ENCODE data around the gene DNAH10. TPM values are rescaled to one million over a fixed set of nuclear protein-coding genes. Genes with fewer than 3 reads are reported as not detected.

Gene DNAH10
- total RNA-seq, 1 experiment from 2014 or later = 0.30 TPM

DNA sequence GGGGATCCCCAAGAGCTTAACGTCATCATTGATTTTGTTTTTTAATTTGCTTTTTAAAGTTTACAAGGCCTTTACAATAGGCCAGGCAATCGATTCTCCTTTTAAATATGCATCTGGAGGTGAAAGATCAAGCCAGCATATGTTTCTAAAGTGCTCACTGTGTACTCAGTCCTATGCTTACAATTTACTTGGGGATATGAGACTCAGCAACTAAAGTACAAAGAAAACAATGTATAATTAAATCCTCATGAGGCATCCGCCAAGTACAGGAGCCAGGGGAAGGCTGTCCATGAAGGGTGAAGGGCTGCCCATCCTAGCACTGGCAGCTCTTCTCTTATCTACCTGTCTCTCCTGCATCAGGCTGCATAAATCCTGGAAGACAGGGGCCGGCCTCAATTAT, 198.8 kb downstream of the DNAH10 start:
- Histone ChIP-seq H3K4me3 (ENCODE audit: low read length) (no peak overlapping the region), H2AFZ (ENCODE audit: low read length) (no peak overlapping the region), H3K9me2 (replicated peaks; ENCODE audit: insufficient read depth, low read length) (no peaks in the 10 kb centered on the region), H3K4me1 (ENCODE audit: low read length) (no peaks in the 10 kb centered on the region), H3K27ac (ENCODE audit: low read length) (no peak overlapping the region), H3K36me3 (ENCODE audit: insufficient read depth, low read length) (no peaks in the 10 kb centered on the region), H3K4me2 (ENCODE audit: low read depth, low read length, poor library complexity, severe bottlenecking) (no peak overlapping the region), H3K9ac (ENCODE audit: low read length) (no peak overlapping the region), H4K20me1 (ENCODE audit: insufficient read depth, low read depth, low read length) (0 out of 2 replicates have a peak, but pooled peaks cover 2% of the 10 kb centered on the region), H3K79me2 (ENCODE audit: low read length) (no peaks in the 10 kb centered on the region), H3K27me3 (ENCODE audit: low read length) (no peaks in the 10 kb centered on the region), H3K9me3 (ENCODE audit: low read length) (no peaks in the 10 kb centered on the region)
- DNase-seq = no peak

DNA sequence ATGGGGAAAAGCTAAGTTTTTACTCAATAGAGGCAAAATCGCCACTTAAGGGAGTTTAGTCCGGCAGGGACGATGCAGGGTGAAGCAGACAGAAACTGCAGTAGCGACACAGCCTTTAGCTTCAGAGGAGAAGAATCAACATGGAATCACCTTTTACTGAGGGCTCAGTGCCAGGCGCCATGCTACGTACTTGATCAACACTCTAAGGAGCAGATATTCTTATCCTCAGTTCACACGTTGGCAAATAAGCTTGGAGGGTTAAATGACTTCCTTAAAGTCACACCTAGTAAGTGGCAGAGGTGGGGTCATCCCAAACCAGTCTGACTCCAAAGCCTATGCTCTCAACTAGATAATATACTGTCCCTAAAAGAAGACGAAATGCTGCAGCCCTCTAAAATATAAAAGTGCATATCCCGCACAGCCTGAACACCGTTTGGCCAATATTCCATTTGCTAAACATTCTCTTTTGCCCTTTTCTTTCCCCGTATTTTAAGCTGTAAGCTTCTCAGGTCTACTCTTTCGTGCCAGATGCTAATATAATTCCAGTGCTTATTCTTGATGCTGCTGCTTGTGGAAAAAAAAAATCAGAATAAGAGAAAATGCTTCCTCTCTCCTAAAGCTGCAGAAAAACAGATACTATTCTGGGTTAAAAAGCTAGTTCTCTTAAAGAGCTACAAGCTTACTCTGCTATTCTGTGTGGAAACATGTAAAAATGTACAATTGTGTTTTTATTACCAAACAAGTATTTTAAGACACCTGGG, 199.7 kb downstream of the DNAH10 start:
- no peak overlapping the region for H2AFZ ChIP-seq (ENCODE audit: low read length)
- H4K20me1 ChIP-seq (ENCODE audit: insufficient read depth, low read depth, low read length) = 0 out of 2 replicates have a peak, but pooled peaks cover 4% of the 10 kb centered on the region
- no peak overlapping the region for H3K4me3 ChIP-seq (ENCODE audit: low read length)
- H3K79me2 ChIP-seq (ENCODE audit: low read length) = no peaks in the 10 kb centered on the region
- DNase-seq = no peak
- no peak overlapping the region for H3K4me2 ChIP-seq (ENCODE audit: low read depth, low read length, poor library complexity, severe bottlenecking)
- H3K9me2 ChIP-seq (replicated peaks; ENCODE audit: insufficient read depth, low read length) = no peaks in the 10 kb centered on the region
- no peak overlapping the region for H3K27ac ChIP-seq (ENCODE audit: low read length)
- no peaks in the 10 kb centered on the region for H3K27me3 ChIP-seq (ENCODE audit: low read length)
- no peaks in the 10 kb centered on the region for H3K36me3 ChIP-seq (ENCODE audit: insufficient read depth, low read length)
- no peaks in the 10 kb centered on the region for H3K9me3 ChIP-seq (ENCODE audit: low read length)
- H3K9ac ChIP-seq (ENCODE audit: low read length) = no peak overlapping the region
- no peaks in the 10 kb centered on the region for H3K4me1 ChIP-seq (ENCODE audit: low read length)

DNA sequence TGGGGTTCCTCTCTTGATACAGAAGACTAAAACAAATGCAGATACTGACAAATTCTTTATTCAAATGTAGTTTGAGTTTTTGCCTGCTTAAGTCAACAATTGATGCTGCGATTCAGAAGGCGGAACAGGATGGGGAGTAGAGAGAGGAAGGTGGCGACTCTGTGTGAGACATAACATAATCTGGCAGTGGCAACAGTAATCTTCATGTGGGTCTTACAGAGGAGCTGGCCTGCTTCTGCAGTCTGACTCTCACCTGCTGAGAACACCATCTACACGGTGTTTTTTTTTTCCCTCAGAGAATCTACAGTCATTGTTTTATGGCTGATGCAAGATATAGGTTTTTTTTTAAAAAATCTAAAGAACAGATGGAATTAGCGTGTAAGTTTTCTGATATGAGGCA, 200.4 kb downstream of the DNAH10 start:
- no peak overlapping the region for H3K4me3 ChIP-seq (ENCODE audit: low read length)
- DNase-seq = no peak
- H2AFZ ChIP-seq (ENCODE audit: low read length) = no peak overlapping the region
- H3K9me3 ChIP-seq (ENCODE audit: low read length) = no peaks in the 10 kb centered on the region
- H3K27me3 ChIP-seq (ENCODE audit: low read length) = no peaks in the 10 kb centered on the region
- no peaks in the 10 kb centered on the region for H3K4me1 ChIP-seq (ENCODE audit: low read length)
- no peaks in the 10 kb centered on the region for H3K9me2 ChIP-seq (replicated peaks; ENCODE audit: insufficient read depth, low read length)
- H3K79me2 ChIP-seq (ENCODE audit: low read length) = no peaks in the 10 kb centered on the region
- no peak overlapping the region for H3K4me2 ChIP-seq (ENCODE audit: low read depth, low read length, poor library complexity, severe bottlenecking)
- no peak overlapping the region for H3K9ac ChIP-seq (ENCODE audit: low read length)
- H4K20me1 ChIP-seq (ENCODE audit: insufficient read depth, low read depth, low read length) = 0 out of 2 replicates have a peak, but pooled peaks cover 4% of the 10 kb centered on the region
- no peak overlapping the region for H3K27ac ChIP-seq (ENCODE audit: low read length)
- no peaks in the 10 kb centered on the region for H3K36me3 ChIP-seq (ENCODE audit: insufficient read depth, low read length)

DNA sequence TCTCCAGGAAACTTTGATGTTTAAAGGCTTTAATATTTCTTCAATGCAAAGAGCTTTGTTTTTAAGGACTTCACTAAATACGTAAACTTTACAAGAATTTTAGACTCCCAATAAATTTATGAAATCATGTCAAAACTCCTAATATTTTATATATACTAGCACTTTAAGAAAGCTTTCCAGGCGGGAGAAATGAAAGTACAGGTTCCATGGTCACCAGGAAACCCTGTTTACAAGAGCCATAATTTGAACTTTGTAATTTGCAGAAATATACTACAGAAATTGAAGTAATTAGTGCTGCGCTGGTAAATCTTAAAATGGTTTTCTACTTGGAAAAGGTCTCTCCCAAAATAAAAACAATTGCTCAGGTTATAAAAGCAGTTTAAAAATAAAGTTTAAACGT, 201.7 kb downstream of the DNAH10 start:
- no peak for DNase-seq
- H4K20me1 ChIP-seq (ENCODE audit: insufficient read depth, low read depth, low read length) = 0 out of 2 replicates have a peak, but pooled peaks cover 4% of the 10 kb centered on the region
- no peak overlapping the region for H2AFZ ChIP-seq (ENCODE audit: low read length)
- no peaks in the 10 kb centered on the region for H3K9me3 ChIP-seq (ENCODE audit: low read length)
- no peak overlapping the region for H3K4me2 ChIP-seq (ENCODE audit: low read depth, low read length, poor library complexity, severe bottlenecking)
- no peak overlapping the region for H3K4me3 ChIP-seq (ENCODE audit: low read length)
- H3K36me3 ChIP-seq (ENCODE audit: insufficient read depth, low read length) = no peaks in the 10 kb centered on the region
- no peaks in the 10 kb centered on the region for H3K27me3 ChIP-seq (ENCODE audit: low read length)
- H3K9ac ChIP-seq (ENCODE audit: low read length) = no peak overlapping the region
- H3K27ac ChIP-seq (ENCODE audit: low read length) = no peak overlapping the region
- H3K9me2 ChIP-seq (replicated peaks; ENCODE audit: insufficient read depth, low read length) = no peaks in the 10 kb centered on the region
- no peaks in the 10 kb centered on the region for H3K4me1 ChIP-seq (ENCODE audit: low read length)
- no peaks in the 10 kb centered on the region for H3K79me2 ChIP-seq (ENCODE audit: low read length)

DNA sequence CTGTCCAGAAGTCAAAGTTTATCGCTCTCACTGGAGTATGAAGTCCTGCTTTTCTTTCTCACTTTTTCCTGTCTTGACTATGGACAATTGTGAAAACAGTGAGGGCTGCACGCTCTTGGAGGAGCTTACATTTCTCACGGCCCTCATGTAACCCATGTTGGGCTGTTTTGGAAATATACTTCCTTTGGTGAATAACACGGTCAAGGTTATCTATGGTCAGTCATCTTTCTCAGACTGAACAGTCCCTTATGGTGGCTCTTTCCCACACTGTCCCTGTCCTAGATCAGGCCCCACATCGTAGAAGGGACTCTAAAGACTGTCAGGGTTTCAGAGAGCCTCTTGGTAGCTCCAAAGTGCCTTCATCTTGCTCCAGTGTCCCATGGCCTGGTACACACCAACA, 203.3 kb downstream of the DNAH10 start:
- H3K79me2 ChIP-seq (ENCODE audit: low read length) = no peaks in the 10 kb centered on the region
- H4K20me1 ChIP-seq (ENCODE audit: insufficient read depth, low read depth, low read length) = 0 out of 2 replicates have a peak, but pooled peaks cover 4% of the 10 kb centered on the region
- no peak overlapping the region for H3K4me2 ChIP-seq (ENCODE audit: low read depth, low read length, poor library complexity, severe bottlenecking)
- H3K4me1 ChIP-seq (ENCODE audit: low read length) = no peaks in the 10 kb centered on the region
- no peaks in the 10 kb centered on the region for H3K36me3 ChIP-seq (ENCODE audit: insufficient read depth, low read length)
- H3K9me2 ChIP-seq (replicated peaks; ENCODE audit: insufficient read depth, low read length) = no peaks in the 10 kb centered on the region
- H2AFZ ChIP-seq (ENCODE audit: low read length) = no peak overlapping the region
- H3K9ac ChIP-seq (ENCODE audit: low read length) = no peak overlapping the region
- DNase-seq = no peak
- H3K4me3 ChIP-seq (ENCODE audit: low read length) = no peak overlapping the region
- no peak overlapping the region for H3K27ac ChIP-seq (ENCODE audit: low read length)
- no peaks in the 10 kb centered on the region for H3K9me3 ChIP-seq (ENCODE audit: low read length)
- H3K27me3 ChIP-seq (ENCODE audit: low read length) = no peaks in the 10 kb centered on the region

DNA sequence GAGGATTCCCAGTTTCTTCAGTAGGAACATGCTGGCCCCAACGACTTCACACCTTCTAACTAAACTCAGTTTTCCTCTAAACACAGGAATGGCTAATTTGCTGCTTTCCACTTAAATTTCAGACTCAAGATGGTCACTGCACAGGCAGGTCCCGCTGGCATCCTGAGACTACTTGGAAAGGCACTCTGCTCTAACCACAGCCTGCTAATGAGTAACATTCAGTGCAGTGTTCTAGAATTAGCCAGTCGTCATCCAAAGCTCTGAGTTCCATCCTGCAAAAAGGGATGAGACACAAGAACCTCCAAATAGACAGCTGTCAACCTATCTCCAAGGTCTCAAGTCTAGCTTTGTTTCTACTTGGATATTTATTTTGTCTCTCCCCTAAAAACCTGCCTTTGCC, 204.5 kb downstream of the DNAH10 start:
- no peak overlapping the region for H3K27ac ChIP-seq (ENCODE audit: low read length)
- H3K79me2 ChIP-seq (ENCODE audit: low read length) = no peaks in the 10 kb centered on the region
- H3K4me2 ChIP-seq (ENCODE audit: low read depth, low read length, poor library complexity, severe bottlenecking) = no peak overlapping the region
- H3K9me2 ChIP-seq (replicated peaks; ENCODE audit: insufficient read depth, low read length) = no peaks in the 10 kb centered on the region
- H3K9me3 ChIP-seq (ENCODE audit: low read length) = no peaks in the 10 kb centered on the region
- no peak overlapping the region for H2AFZ ChIP-seq (ENCODE audit: low read length)
- no peak for DNase-seq
- H3K4me1 ChIP-seq (ENCODE audit: low read length) = peaks cover 2% of the 10 kb centered on the region
- H4K20me1 ChIP-seq (ENCODE audit: insufficient read depth, low read depth, low read length) = 0 out of 2 replicates have a peak, but pooled peaks cover 4% of the 10 kb centered on the region
- H3K4me3 ChIP-seq (ENCODE audit: low read length) = no peak overlapping the region
- H3K36me3 ChIP-seq (ENCODE audit: insufficient read depth, low read length) = no peaks in the 10 kb centered on the region
- no peak overlapping the region for H3K9ac ChIP-seq (ENCODE audit: low read length)
- H3K27me3 ChIP-seq (ENCODE audit: low read length) = no peaks in the 10 kb centered on the region

DNA sequence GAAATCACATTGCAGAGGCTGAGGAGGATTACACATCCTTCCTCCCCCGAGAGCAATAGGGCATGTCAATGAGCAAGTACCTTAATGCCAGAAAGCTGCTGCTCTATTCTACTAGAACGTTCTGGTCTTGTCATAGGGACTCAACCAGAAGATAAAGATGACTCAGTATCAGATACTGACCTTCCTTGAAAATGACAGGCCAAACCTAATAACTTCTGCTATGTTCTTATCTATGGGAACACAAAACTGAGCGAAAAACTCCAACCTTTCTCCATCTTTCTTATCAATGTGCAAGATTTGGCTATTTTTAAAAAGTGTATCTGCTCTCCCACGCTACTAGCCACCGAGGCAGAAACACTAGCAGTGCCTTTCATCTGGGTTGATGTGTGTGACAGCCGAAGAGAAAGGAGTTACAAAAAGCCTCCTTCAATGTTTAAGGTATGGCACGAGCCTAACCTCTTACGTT, 205.1 kb downstream of the DNAH10 start:
- no peaks in the 10 kb centered on the region for H3K79me2 ChIP-seq (ENCODE audit: low read length)
- no peak for DNase-seq
- H3K27ac ChIP-seq (ENCODE audit: low read length) = no peak overlapping the region
- H2AFZ ChIP-seq (ENCODE audit: low read length) = no peak overlapping the region
- H3K36me3 ChIP-seq (ENCODE audit: insufficient read depth, low read length) = no peaks in the 10 kb centered on the region
- no peak overlapping the region for H3K9ac ChIP-seq (ENCODE audit: low read length)
- no peaks in the 10 kb centered on the region for H3K9me3 ChIP-seq (ENCODE audit: low read length)
- H3K4me2 ChIP-seq (ENCODE audit: low read depth, low read length, poor library complexity, severe bottlenecking) = no peak overlapping the region
- H3K4me3 ChIP-seq (ENCODE audit: low read length) = no peak overlapping the region
- 0 out of 2 replicates have a peak, but pooled peaks cover 4% of the 10 kb centered on the region for H4K20me1 ChIP-seq (ENCODE audit: insufficient read depth, low read depth, low read length)
- peaks cover 8% of the 10 kb centered on the region for H3K4me1 ChIP-seq (ENCODE audit: low read length)
- no peaks in the 10 kb centered on the region for H3K27me3 ChIP-seq (ENCODE audit: low read length)
- H3K9me2 ChIP-seq (replicated peaks; ENCODE audit: insufficient read depth, low read length) = no peaks in the 10 kb centered on the region

DNA sequence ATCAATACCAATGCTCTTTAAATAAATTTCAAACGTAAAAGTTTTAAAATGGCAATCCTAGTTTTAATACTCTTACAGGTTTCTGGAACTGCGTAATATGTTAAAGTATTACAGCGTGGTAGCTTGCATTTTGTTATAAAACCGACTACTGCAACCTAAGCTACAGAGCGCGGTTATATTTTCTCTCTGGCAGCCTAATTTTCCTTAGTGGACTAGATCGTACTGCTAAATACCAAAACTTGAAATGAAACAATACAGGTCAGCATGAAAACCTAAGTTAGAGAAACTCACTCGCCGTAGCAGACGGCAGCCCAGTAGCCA, 209.3 kb downstream of the DNAH10 start:
- no peaks in the 10 kb centered on the region for H3K9me3 ChIP-seq (ENCODE audit: low read length)
- no peaks in the 10 kb centered on the region for H3K9me2 ChIP-seq (replicated peaks; ENCODE audit: insufficient read depth, low read length)
- H4K20me1 ChIP-seq (ENCODE audit: insufficient read depth, low read depth, low read length) = no peaks in the 10 kb centered on the region; the same call in 1 of the 2 replicates
- no peaks in the 10 kb centered on the region for H3K36me3 ChIP-seq (ENCODE audit: insufficient read depth, low read length)
- peak overlapping the region; percentile 65 for H3K9ac ChIP-seq (ENCODE audit: low read length)
- peak overlapping the region; percentile 69 for H3K4me2 ChIP-seq (ENCODE audit: low read depth, low read length, poor library complexity, severe bottlenecking)
- no peak overlapping the region for H2AFZ ChIP-seq (ENCODE audit: low read length)
- H3K79me2 ChIP-seq (ENCODE audit: low read length) = no peaks in the 10 kb centered on the region
- H3K27ac ChIP-seq (ENCODE audit: low read length) = no peak overlapping the region
- peak overlapping the region; percentile 71; the same call in 1 of the 2 replicates for H3K4me3 ChIP-seq (ENCODE audit: low read length)
- H3K4me1 ChIP-seq (ENCODE audit: low read length) = peaks cover 14% of the 10 kb centered on the region
- no peak for DNase-seq
- no peaks in the 10 kb centered on the region for H3K27me3 ChIP-seq (ENCODE audit: low read length)
